Right lobe of liver (tissue), 6 donors: ENCODE results near the gene POF1B. TPM values are rescaled to one million over a fixed set of nuclear protein-coding genes. Genes with fewer than 3 reads are reported as not detected.

Experiments
- ATAC-seq, 4 donors: fragments of 200-7000 bp; cut with Tn5 transposase; one replicate each; pipeline ENCODE4 v1.9.1; 2020; ENCODE audit warnings: mild to moderate bottlenecking in 4 of 4, moderate library complexity in 4 of 4
- DNase-seq, 3 donors: peaks; one replicate each; pipeline ENCODE4 v3.0.0-alpha.2; 2020
- H3K27ac ChIP-seq, 3 donors: fragments of 200-600 bp; one replicate each; pipeline ENCODE4 v1.8.0; 2022
- H3K27me3 ChIP-seq, 2 donors: fragments of 200-600 bp; one replicate each; pipeline ENCODE4 v1.8.0; 2022
- H3K36me3 ChIP-seq, 4 donors: fragments of 200-600 bp; sonication (generic) in 1 of 4; one replicate each; pipeline versions ENCODE4 v1.5.1 to v1.8.0; 2017 to 2022; ENCODE audit warnings: control low read depth in 1 of 4
- H3K4me1 ChIP-seq, 4 donors: fragments of 200-600 bp; sonication (generic) in 1 of 4; one replicate each; pipeline versions ENCODE4 v1.5.1 to v1.8.0; 2017 to 2022; ENCODE audit warnings: control low read depth in 1 of 4
- H3K4me3 ChIP-seq, 3 donors: fragments of 200-600 bp; one replicate each; pipeline ENCODE4 v1.8.0; 2022
- H3K9me3 ChIP-seq, 4 donors: fragments of 200-600 bp; sonication (generic) in 1 of 4; one replicate each; pipeline versions ENCODE4 v1.5.1 to v1.8.0; 2017 to 2022; ENCODE audit warnings: control low read depth in 1 of 4
- POLR2A ChIP-seq: fragments of 450-650 bp; IDR thresholded peaks from one replicate; pipeline ENCODE4 v1.6.1; 2017; ENCODE audit warnings: antibody characterized with exemption, mild to moderate bottlenecking
- WGBS: methylation state at CpG from one replicate; pipeline ENCODE4 v1.1.6; 2018; ENCODE audit warnings: low coverage, low lambda C conversion rate; ENCODE audit not compliant: insufficient coverage; ENCODE audit errors: missing lambda C conversion rate; 5-methylcytosine and 5-hydroxymethylcytosine counted together
- intact Hi-C, 2 donors: fragments of 100-400 bp; cut with DNase I; formaldehyde crosslinking; loops; one replicate each; pipeline versions ENCODE4 v1.11.2 to v1.14.1; 2022
- total RNA-seq, 6 experiments: library from RNA; depleted of rRNA in 2 of 6; stranded (reverse); fragments of >200 nt in 2 of 6; fragmentation: NEBNext Ultra II Directional in 3 of 6; extraction: Animal tissue kit (Norgen Biotek cat#: 25700) in 3 of 6; gene quantifications; one replicate each; pipeline versions ENCODE4 v1.1.0 to v1.2.4, GENCODE V29; 2016 to 2023
- TF ChIP-seq, protein P1 (sequence below), 4 donors: fragments of 200-600 bp in 3 of 4; fragments of 450-650 bp in 1 of 4; IDR thresholded peaks; one replicate each; pipeline versions ENCODE4 v1.5.1 to v1.8.0; 2016 to 2022; ENCODE audit warnings: antibody characterized with exemption in 4 of 4, mild to moderate bottlenecking in 2 of 4
- donor health status: DM: no; HTN: yes; CAD: no.
- donor health status: DM: no; HTN: no; CAD: no.
- donor health status: DM: no; HTN: no; CAD: no.
- donor health status: DM: no; HTN: yes; CAD: no.
- donor health status: DM: no; HTN: yes; CAD: no.

Gene POF1B
- total RNA-seq, 6 experiments from 2014 or later, result 0.19 to 0.37 (median 0.20) TPM

GRCh38 chrX:85391185-85391877 is 11.9 kb upstream of the POF1B start:
- intact Hi-C loops, result no loop called here
- Histone ChIP-seq H3K36me3 (no peaks in the 10 kb centered on the region), H3K4me3 (no peak overlapping the region), H3K9me3 (no peaks in the 10 kb centered on the region), H3K27ac (no peak overlapping the region), H3K27me3 (no peaks in the 10 kb centered on the region), H3K4me1 (no peaks in the 10 kb centered on the region)
- 6% methylated on average over 1 of the region's 1 CpG for WGBS
- ATAC-seq, result no peak
- no peak for TF ChIP-seq POLR2A
- TF ChIP-seq, protein P1, sequence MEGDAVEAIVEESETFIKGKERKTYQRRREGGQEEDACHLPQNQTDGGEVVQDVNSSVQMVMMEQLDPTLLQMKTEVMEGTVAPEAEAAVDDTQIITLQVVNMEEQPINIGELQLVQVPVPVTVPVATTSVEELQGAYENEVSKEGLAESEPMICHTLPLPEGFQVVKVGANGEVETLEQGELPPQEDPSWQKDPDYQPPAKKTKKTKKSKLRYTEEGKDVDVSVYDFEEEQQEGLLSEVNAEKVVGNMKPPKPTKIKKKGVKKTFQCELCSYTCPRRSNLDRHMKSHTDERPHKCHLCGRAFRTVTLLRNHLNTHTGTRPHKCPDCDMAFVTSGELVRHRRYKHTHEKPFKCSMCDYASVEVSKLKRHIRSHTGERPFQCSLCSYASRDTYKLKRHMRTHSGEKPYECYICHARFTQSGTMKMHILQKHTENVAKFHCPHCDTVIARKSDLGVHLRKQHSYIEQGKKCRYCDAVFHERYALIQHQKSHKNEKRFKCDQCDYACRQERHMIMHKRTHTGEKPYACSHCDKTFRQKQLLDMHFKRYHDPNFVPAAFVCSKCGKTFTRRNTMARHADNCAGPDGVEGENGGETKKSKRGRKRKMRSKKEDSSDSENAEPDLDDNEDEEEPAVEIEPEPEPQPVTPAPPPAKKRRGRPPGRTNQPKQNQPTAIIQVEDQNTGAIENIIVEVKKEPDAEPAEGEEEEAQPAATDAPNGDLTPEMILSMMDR (IDR thresholded peaks at IDR 0.05), result no peak
- no peak for DNase-seq

DNA sequence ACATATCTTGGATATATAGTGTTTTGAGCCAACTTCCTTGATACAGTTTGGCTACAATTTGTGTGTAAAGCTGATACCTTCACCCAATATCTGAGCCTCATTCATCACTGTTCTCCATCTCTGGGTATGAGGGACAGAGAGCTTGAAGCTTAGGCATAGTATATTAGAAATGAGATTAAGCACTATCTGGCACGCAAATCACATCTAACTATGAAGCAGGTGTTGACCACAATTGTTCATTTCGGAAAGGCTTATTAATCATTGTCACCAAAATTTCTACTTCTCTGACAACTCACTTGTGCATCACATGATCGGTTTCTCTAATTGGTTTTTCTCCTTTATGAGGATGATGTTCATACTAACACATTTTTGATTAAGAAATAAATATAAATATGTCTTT is 2.1 kb upstream of the POF1B start:
- no peaks in the 10 kb centered on the region for H3K4me1 ChIP-seq
- H3K4me3 ChIP-seq, result no peak overlapping the region
- H3K9me3 ChIP-seq, result no peaks in the 10 kb centered on the region
- intact Hi-C loops, result no loop called here
- WGBS, result 39% methylated on average over 3 of the region's 3 CpGs
- DNase-seq (no peak), ATAC-seq (no peak)
- no peaks in the 10 kb centered on the region for H3K27me3 ChIP-seq
- H3K27ac ChIP-seq, result no peak overlapping the region
- no peaks in the 10 kb centered on the region for H3K36me3 ChIP-seq
- TF ChIP-seq, protein P1 (IDR thresholded peaks at IDR 0.05), result no peak
- TF ChIP-seq POLR2A, result no peak

DNA sequence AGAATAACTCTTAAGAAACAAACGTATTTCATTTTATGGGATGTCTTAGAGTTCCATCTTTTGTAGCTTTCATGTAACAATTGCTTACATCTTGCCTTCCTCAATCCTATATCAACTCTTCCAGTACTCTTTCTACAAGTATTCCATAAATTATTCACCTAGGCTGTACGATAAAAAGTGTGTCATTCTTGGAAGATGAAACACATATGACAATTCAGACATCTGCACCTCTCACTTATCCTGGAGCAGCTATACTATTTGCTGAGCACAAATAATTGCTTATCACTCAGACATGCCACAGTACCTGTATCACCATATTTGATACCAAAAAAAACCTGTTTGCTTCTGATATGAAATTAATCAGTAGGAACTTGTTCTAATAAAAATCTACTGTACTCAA is 1.0 kb downstream of the POF1B start:
- Histone ChIP-seq H3K4me3 (no peak overlapping the region), H3K9me3 (no peaks in the 10 kb centered on the region), H3K27me3 (no peaks in the 10 kb centered on the region), H3K4me1 (no peaks in the 10 kb centered on the region), H3K36me3 (no peaks in the 10 kb centered on the region), H3K27ac (no peak overlapping the region)
- DNase-seq (no peak), ATAC-seq (no peak)
- TF ChIP-seq POLR2A, result no peak
- TF ChIP-seq, protein P1 (IDR thresholded peaks at IDR 0.05), result no peak
- WGBS, result 34% methylated on average over 2 of the region's 2 CpGs
- intact Hi-C loops, result no loop called here

DNA sequence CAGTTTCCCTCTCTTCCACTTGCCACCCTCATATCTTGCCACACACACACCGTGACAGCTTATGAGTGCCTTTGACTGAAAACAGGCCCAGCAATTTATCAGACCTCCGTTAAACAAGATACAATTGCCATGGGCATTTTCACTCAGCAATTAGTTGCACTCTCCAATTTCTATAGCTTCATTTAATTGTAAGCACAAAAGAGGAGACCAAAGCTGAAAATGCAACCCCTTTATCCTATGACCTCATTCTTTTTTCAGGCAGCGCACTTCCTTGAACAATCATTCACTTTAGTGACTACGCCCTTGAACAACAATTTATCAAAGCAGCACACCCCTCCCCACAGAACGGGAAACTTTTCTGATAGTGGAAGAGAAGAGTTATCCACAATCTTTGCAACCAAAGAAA is 4.1 kb downstream of the POF1B start:
- Histone ChIP-seq H3K4me1 (no peaks in the 10 kb centered on the region), H3K27ac (no peak overlapping the region), H3K27me3 (no peaks in the 10 kb centered on the region), H3K4me3 (no peak overlapping the region), H3K36me3 (no peaks in the 10 kb centered on the region), H3K9me3 (no peaks in the 10 kb centered on the region)
- DNase-seq, result no peak
- ATAC-seq, result no peak
- intact Hi-C loops, result no loop called here
- 33% methylated on average over 5 of the region's 5 CpGs for WGBS
- TF ChIP-seq, protein P1 (IDR thresholded peaks at IDR 0.05), result no peak
